CD14-positive monocyte (primary cell): Measurements from ENCODE around the gene IL22RA1. TPM values are rescaled to one million over a fixed set of nuclear protein-coding genes. Genes with fewer than 3 reads are reported as not detected.

Source experiments
- DNase-seq, 3 donors: peaks; one replicate each; pipeline ENCODE4 v3.0.0-alpha.2; 2011 to 2022
- H2AFZ ChIP-seq: 2 replicates; pipeline ENCODE4 v1.6.0; 2012; ENCODE audit warnings: mild to moderate bottlenecking, low read depth, low read length, inconsistent platforms; ENCODE audit not compliant: insufficient read depth, poor library complexity, severe bottlenecking
- H3K27ac ChIP-seq, 2 donors: 1 replicate in 1 of 2; 2 replicates in 1 of 2; pipeline ENCODE4 v1.5.1; 2012 to 2013; ENCODE audit warnings: low read length in 2 of 2, control low read depth in 1 of 2, inconsistent platforms in 1 of 2, low read depth in 1 of 2, mild to moderate bottlenecking in 1 of 2
- H3K27me3 ChIP-seq, 2 donors: one replicate each; pipeline versions ENCODE4 v1.6.0 to v1.6.1; 2011 to 2013; ENCODE audit warnings: low read length in 2 of 2; ENCODE audit not compliant: control insufficient read depth in 2 of 2, insufficient read depth in 2 of 2
- H3K36me3 ChIP-seq, 2 donors: replicated peaks in 1 of 2; 1 replicate in 1 of 2; 2 replicates in 1 of 2; pipeline versions ENCODE4 v1.5.1 to v1.6.1; 2012 to 2013; ENCODE audit warnings: low read length in 2 of 2, control low read depth in 1 of 2, inconsistent platforms in 1 of 2, mild to moderate bottlenecking in 1 of 2; ENCODE audit not compliant: insufficient read depth in 2 of 2, control insufficient read depth in 1 of 2
- H3K4me1 ChIP-seq, 2 donors: 1 replicate in 1 of 2; 2 replicates in 1 of 2; pipeline versions ENCODE4 v1.5.1 to v1.6.1; 2012 to 2013; ENCODE audit warnings: low read length in 2 of 2, control low read depth in 1 of 2, inconsistent platforms in 1 of 2, mild to moderate bottlenecking in 1 of 2, moderate library complexity in 1 of 2; ENCODE audit not compliant: insufficient read depth in 2 of 2, control insufficient read depth in 1 of 2
- H3K4me2 ChIP-seq: replicated peaks from 2 replicates; pipeline ENCODE3; 2012; ENCODE audit warnings: low read length, moderate library complexity, mild to moderate bottlenecking; ENCODE audit not compliant: poor library complexity, severe bottlenecking; ENCODE audit errors: extremely low read depth
- H3K4me3 ChIP-seq, 3 experiments: fragments of 200-600 bp in 1 of 3; sonication (generic) in 1 of 3; replicated peaks in 1 of 3; 1 replicate in 2 of 3; 2 replicates in 1 of 3; pipeline ENCODE4 v1.5.1; 2011 to 2013; ENCODE audit warnings: low read length in 3 of 3, mild to moderate bottlenecking in 3 of 3, control low read depth in 2 of 3, low read depth in 2 of 3, inconsistent platforms in 1 of 3, moderate library complexity in 1 of 3
- H3K79me2 ChIP-seq: 2 replicates; pipeline ENCODE4 v1.6.0; 2012; ENCODE audit warnings: mild to moderate bottlenecking, control low read depth, inconsistent platforms, low read length, moderate library complexity; ENCODE audit not compliant: insufficient read depth
- H3K9ac ChIP-seq: 2 replicates; pipeline ENCODE4 v1.6.0; 2017; ENCODE audit warnings: low read length, mild to moderate bottlenecking; ENCODE audit not compliant: insufficient read depth, poor library complexity, severe bottlenecking
- H3K9me3 ChIP-seq, 2 donors: replicated peaks in 1 of 2; 1 replicate in 1 of 2; 2 replicates in 1 of 2; pipeline versions ENCODE4 v1.5.1 to v1.6.1; 2012 to 2013; ENCODE audit warnings: low read length in 2 of 2, control low read depth in 1 of 2; ENCODE audit not compliant: control insufficient read depth in 1 of 2, insufficient read depth in 1 of 2
- H4K20me1 ChIP-seq: 2 replicates; pipeline ENCODE4 v1.6.0; 2012; ENCODE audit warnings: mild to moderate bottlenecking, low read length, control low read depth, moderate library complexity; ENCODE audit not compliant: insufficient read depth
- H3K27ac Mint-ChIP-seq, 7 donors: one replicate each; pipeline ENCODE4 v1.8.0; 2020; ENCODE audit warnings: mild to moderate bottlenecking in 7 of 7, mixed read lengths in 7 of 7, moderate library complexity in 6 of 7, inconsistent platforms in 2 of 7
- H3K27me3 Mint-ChIP-seq, 3 donors: one replicate each; pipeline ENCODE4 v1.8.0; 2021 to 2022; ENCODE audit warnings: low read depth in 3 of 3, mild to moderate bottlenecking in 3 of 3, mixed read lengths in 3 of 3, moderate library complexity in 3 of 3, inconsistent platforms in 1 of 3
- H3K36me3 Mint-ChIP-seq, 2 donors: one replicate each; pipeline ENCODE4 v1.8.0; 2020; ENCODE audit warnings: mixed read lengths in 2 of 2, inconsistent platforms in 1 of 2, mild to moderate bottlenecking in 1 of 2
- H3K4me1 Mint-ChIP-seq: one replicate; pipeline ENCODE4 v1.8.0; 2020; ENCODE audit warnings: mild to moderate bottlenecking, mixed read lengths
- H3K4me3 Mint-ChIP-seq, 2 donors: one replicate each; pipeline ENCODE4 v1.8.0; 2020; ENCODE audit warnings: mild to moderate bottlenecking in 2 of 2, mixed read lengths in 2 of 2, moderate library complexity in 1 of 2
- H3K9me3 Mint-ChIP-seq, 7 donors: one replicate each; pipeline ENCODE4 v1.8.0; 2020 to 2022; ENCODE audit warnings: mixed read lengths in 7 of 7, mild to moderate bottlenecking in 6 of 7, moderate library complexity in 6 of 7, inconsistent platforms in 2 of 7
- CTCF ChIP-seq: fragments of 200-600 bp; IDR thresholded peaks from one replicate; pipeline ENCODE4 v1.8.0; 2022; ENCODE audit warnings: antibody characterized with exemption, mild to moderate bottlenecking
- WGBS: methylation state at CpG from one replicate; pipeline ENCODE4 v1.1.5; 2013; ENCODE audit warnings: missing lambda C conversion rate; ENCODE audit not compliant: insufficient coverage; 5-methylcytosine and 5-hydroxymethylcytosine counted together
- intact Hi-C, 2 donors: fragments of 100-400 bp; cut with micrococcal nuclease; formaldehyde crosslinking; loops; one replicate each; pipeline versions ENCODE4 v1.15.0 to v1.15.1; 2023
- polyA plus RNA-seq, 3 donors: library from polyadenylated mRNA; depleted of rRNA in 1 of 3; unstranded in 2 of 3; stranded (reverse) in 1 of 3; fragments of 300-500 nt in 2 of 3; fragments of >200 nt in 1 of 3; fragmentation: Illumina TruSeq in 2 of 3; gene quantifications; 1 replicate in 2 of 3; 2 replicates in 1 of 3; pipeline ENCODE4 v1.2.3, GENCODE V29; 2012 to 2021

IL22RA1 gene
- polyA plus RNA-seq, 3 donors = not detected

GRCh38 chr1:24124980-24125379 is 18.0 kb downstream of the IL22RA1 start:
- H3K9ac ChIP-seq = no peak overlapping the region
- H3K27me3 ChIP-seq = no peaks in the 10 kb centered on the region
- no peak overlapping the region for H3K27ac ChIP-seq
- no peak for TF ChIP-seq CTCF
- intact Hi-C loops = no loop called here
- no peaks in the 10 kb centered on the region for H3K4me1 Mint-ChIP-seq
- H3K36me3 ChIP-seq = no peaks in the 10 kb centered on the region
- H3K4me3 Mint-ChIP-seq = no peak overlapping the region
- H3K27me3 Mint-ChIP-seq = peaks cover 2 to 15% (median 8%) of the 10 kb centered on the region in 3 donors
- H3K4me1 ChIP-seq = no peaks in the 10 kb centered on the region
- no peaks in the 10 kb centered on the region for H4K20me1 ChIP-seq
- H3K9me3 ChIP-seq = peaks cover 3% of the 10 kb centered on the region in 2 donors
- H3K9me3 Mint-ChIP-seq = peaks cover 3 to 10% (median 8%) of the 10 kb centered on the region in 7 donors
- DNase-seq = no peak
- no peak overlapping the region for H3K4me2 ChIP-seq
- no peak overlapping the region for H3K27ac Mint-ChIP-seq
- no CpG with 5 or more reads among the region's 2 CpGs for whole genome bisulfite sequencing
- H3K36me3 Mint-ChIP-seq = no peaks in the 10 kb centered on the region
- H2AFZ ChIP-seq = no peak overlapping the region
- H3K79me2 ChIP-seq = no peaks in the 10 kb centered on the region
- H3K4me3 ChIP-seq = no peak overlapping the region

GRCh38 chr1:24123611-24124010 is 19.3 kb downstream of the IL22RA1 start:
- Mint-ChIP-seq H3K27me3 (peaks cover 2 to 10% (median 6%) of the 10 kb centered on the region in 3 donors), H3K9me3 (peaks cover 0 to under 1% (median 0%) of the 10 kb centered on the region in 7 donors), H3K27ac (no peak overlapping the region), H3K4me1 (no peaks in the 10 kb centered on the region), H3K4me3 (no peak overlapping the region), H3K36me3 (no peaks in the 10 kb centered on the region)
- Histone ChIP-seq H4K20me1 (no peaks in the 10 kb centered on the region), H3K36me3 (no peaks in the 10 kb centered on the region), H3K4me1 (no peaks in the 10 kb centered on the region), H3K27ac (no peak overlapping the region), H3K27me3 (no peaks in the 10 kb centered on the region), H3K4me3 (no peak overlapping the region), H3K9ac (no peak overlapping the region), H3K4me2 (no peak overlapping the region), H2AFZ (no peak overlapping the region), H3K9me3 (no peaks in the 10 kb centered on the region), H3K79me2 (no peaks in the 10 kb centered on the region)
- 79% methylated on average over 2 of the region's 6 CpGs for WGBS
- DNase-seq = no peak
- no peak for TF ChIP-seq CTCF
- intact Hi-C loops = no loop called here
